HUES48 (cell line): ENCODE data around the gene IRX5.
A peak's percentile ranks its signal among the peaks of the same experiment; 100 is the strongest.

Experiments used
- H3K27ac ChIP-seq: one replicate; pipeline ENCODE4 v1.7.0; 2013; ENCODE audit warnings: low read depth, low read length, inconsistent platforms
- H3K27me3 ChIP-seq: 2 replicates; pipeline ENCODE4 v1.6.1; 2013; ENCODE audit warnings: mild to moderate bottlenecking, low read length; ENCODE audit not compliant: control insufficient read depth, insufficient read depth
- H3K36me3 ChIP-seq: 2 replicates; pipeline ENCODE4 v1.6.1; 2013; ENCODE audit warnings: low read length; ENCODE audit not compliant: control insufficient read depth, insufficient read depth
- H3K4me1 ChIP-seq: 2 replicates; pipeline ENCODE4 v1.6.1; 2013; ENCODE audit warnings: mild to moderate bottlenecking, low read length; ENCODE audit not compliant: control insufficient read depth, insufficient read depth
- H3K4me3 ChIP-seq: 2 replicates; pipeline ENCODE4 v1.5.1; 2013; ENCODE audit warnings: mild to moderate bottlenecking, low read depth, low read length
- H3K9ac ChIP-seq: 2 replicates; pipeline ENCODE4 v1.6.1; 2013; ENCODE audit warnings: mild to moderate bottlenecking, low read depth, low read length, moderate library complexity
- H3K9me3 ChIP-seq: 2 replicates; pipeline ENCODE4 v1.6.1; 2013; ENCODE audit warnings: low read length; ENCODE audit not compliant: control insufficient read depth, insufficient read depth

The IRX5 gene

GRCh38 chr16:54912720-54913119, 17.9 kb upstream of the IRX5 start:
- no peak overlapping the region for H3K27ac ChIP-seq
- H3K9me3 ChIP-seq: no peaks in the 10 kb centered on the region
- H3K36me3 ChIP-seq: no peaks in the 10 kb centered on the region
- H3K4me1 ChIP-seq: no peaks in the 10 kb centered on the region
- H3K4me3 ChIP-seq: no peak overlapping the region
- no peaks in the 10 kb centered on the region for H3K27me3 ChIP-seq
- H3K9ac ChIP-seq: no peak overlapping the region

GRCh38 chr16:54921206-54921824, 9.3 kb upstream of the IRX5 start:
- Histone ChIP-seq H3K27me3 (peaks cover 16% of the 10 kb centered on the region), H3K9ac (no peak overlapping the region), H3K4me1 (0 out of 2 replicates have a peak, but pooled peaks cover under 1% of the 10 kb centered on the region), H3K4me3 (no peak overlapping the region), H3K9me3 (no peaks in the 10 kb centered on the region), H3K27ac (no peak overlapping the region), H3K36me3 (no peaks in the 10 kb centered on the region)

DNA sequence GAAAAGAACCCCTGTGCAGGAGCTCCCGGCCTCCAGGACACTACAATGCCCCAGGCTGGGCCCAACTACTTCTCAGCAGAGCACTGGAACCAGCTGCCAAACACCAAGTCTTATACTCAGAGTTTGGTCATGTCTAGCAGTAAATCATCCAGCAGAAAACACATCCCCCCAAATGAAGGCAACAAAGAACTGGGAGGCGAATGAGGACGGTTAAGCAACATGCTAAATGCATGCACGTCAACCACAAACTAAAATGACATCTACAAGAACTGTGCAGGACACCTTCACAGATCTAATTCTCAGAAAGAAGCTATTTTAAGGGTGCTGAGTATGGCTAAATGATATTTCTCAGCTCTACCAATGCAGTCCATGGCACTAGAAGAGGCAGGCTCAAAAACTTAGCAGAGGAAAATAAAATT, 7.6 kb upstream of the IRX5 start:
- peaks cover 34% of the 10 kb centered on the region for H3K27me3 ChIP-seq
- 0 out of 2 replicates have a peak, but pooled peaks cover 15% of the 10 kb centered on the region for H3K4me1 ChIP-seq
- H3K27ac ChIP-seq: no peak overlapping the region
- H3K9ac ChIP-seq: no peak overlapping the region
- H3K9me3 ChIP-seq: no peaks in the 10 kb centered on the region
- H3K4me3 ChIP-seq: no peak overlapping the region
- H3K36me3 ChIP-seq: no peaks in the 10 kb centered on the region

GRCh38 chr16:54923988-54924387, 6.7 kb upstream of the IRX5 start:
- H3K4me3 ChIP-seq: no peak overlapping the region
- H3K4me1 ChIP-seq: 0 out of 2 replicates have a peak, but pooled peaks cover 15% of the 10 kb centered on the region
- no peak overlapping the region for H3K9ac ChIP-seq
- H3K27ac ChIP-seq: no peak overlapping the region
- H3K36me3 ChIP-seq: no peaks in the 10 kb centered on the region
- no peaks in the 10 kb centered on the region for H3K9me3 ChIP-seq
- peaks cover 34% of the 10 kb centered on the region for H3K27me3 ChIP-seq

DNA sequence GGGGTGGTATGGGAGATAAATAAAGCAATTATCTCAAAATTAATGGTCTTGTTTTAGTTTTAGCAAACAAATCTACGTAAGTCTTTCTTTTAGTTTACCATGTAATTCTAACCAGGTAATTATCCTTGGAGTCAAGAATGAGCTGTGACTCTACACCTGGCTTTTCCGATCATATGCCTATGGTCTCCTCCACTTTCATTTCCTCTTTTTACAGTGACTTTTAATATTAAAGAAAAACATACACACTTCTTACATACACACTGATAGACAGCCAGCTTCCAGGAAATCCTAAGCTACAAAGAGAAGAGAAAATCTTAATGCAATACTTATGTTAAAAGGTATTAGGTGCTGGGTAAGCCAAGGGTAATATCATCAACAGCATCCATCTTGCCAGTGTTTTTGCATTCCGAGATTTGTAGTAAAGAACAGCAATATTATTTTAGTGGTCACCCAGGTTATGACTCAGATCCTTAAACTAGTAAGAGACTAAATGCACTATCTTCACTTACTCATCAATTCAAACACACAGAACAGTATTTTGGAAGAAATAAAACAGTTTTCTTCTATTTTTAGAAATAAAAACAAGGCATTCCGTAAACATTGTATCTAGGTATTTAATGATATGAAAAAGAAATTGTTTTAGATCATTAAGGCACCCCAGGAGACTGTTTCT, 4.4 kb upstream of the IRX5 start:
- Histone ChIP-seq H3K4me1 (0 out of 2 replicates have a peak, but pooled peaks cover 15% of the 10 kb centered on the region), H3K27me3 (peaks cover 45% of the 10 kb centered on the region), H3K36me3 (no peaks in the 10 kb centered on the region), H3K9ac (no peak overlapping the region), H3K4me3 (no peak overlapping the region), H3K9me3 (no peaks in the 10 kb centered on the region), H3K27ac (no peak overlapping the region)

- Histone ChIP-seq H3K4me3 (peak overlapping the region; percentile 83), H3K9me3 (no peaks in the 10 kb centered on the region), H3K36me3 (no peaks in the 10 kb centered on the region), H3K9ac (no peak overlapping the region), H3K27me3 (peaks cover 56% of the 10 kb centered on the region), H3K27ac (peak overlapping the region; percentile 47), H3K4me1 (peaks cover 15% of the 10 kb centered on the region; the same call in 1 of the 2 replicates)
These were observed 3.3 kb upstream of the IRX5 start for GRCh38 chr16:54927125-54928015.

- Histone ChIP-seq H3K9ac (no peak overlapping the region), H3K36me3 (no peaks in the 10 kb centered on the region), H3K4me1 (peaks cover 15% of the 10 kb centered on the region; the same call in 1 of the 2 replicates), H3K9me3 (no peaks in the 10 kb centered on the region), H3K27me3 (peaks cover 62% of the 10 kb centered on the region), H3K4me3 (peak overlapping the region; percentile 83), H3K27ac (peak overlapping the region; percentile 47)
These were observed 2.7 kb upstream of the IRX5 start for GRCh38 chr16:54928016-54928356.

- H3K4me1 ChIP-seq: peaks cover 15% of the 10 kb centered on the region; the same call in 1 of the 2 replicates
- no peak overlapping the region for H3K9ac ChIP-seq
- H3K36me3 ChIP-seq: no peaks in the 10 kb centered on the region
- peak overlapping the region; percentile 84 for H3K27ac ChIP-seq
- H3K4me3 ChIP-seq: peak overlapping the region; percentile 83
- H3K27me3 ChIP-seq: peaks cover 68% of the 10 kb centered on the region
- H3K9me3 ChIP-seq: no peaks in the 10 kb centered on the region
These were observed 2.1 kb upstream of the IRX5 start for GRCh38 chr16:54928411-54929089.

- H3K36me3 ChIP-seq: no peaks in the 10 kb centered on the region
These were observed 1.3 kb upstream of the IRX5 start for GRCh38 chr16:54929090-54930004.

GRCh38 chr16:54930869-54931119, 129 bp downstream of the IRX5 start:
- H3K27ac ChIP-seq: no peak overlapping the region
- peaks cover 26% of the 10 kb centered on the region for H3K4me1 ChIP-seq
- H3K4me3 ChIP-seq: peak overlapping the region; percentile 67
- H3K36me3 ChIP-seq: no peaks in the 10 kb centered on the region
- H3K27me3 ChIP-seq: peaks cover 79% of the 10 kb centered on the region
- H3K9me3 ChIP-seq: no peaks in the 10 kb centered on the region
- H3K9ac ChIP-seq: no peak overlapping the region

More at GRCh38 chr16:54929090-54930004, 1.3 kb upstream of the IRX5 start:
- no peaks in the 10 kb centered on the region for H3K9me3 ChIP-seq
- H3K9ac ChIP-seq: no peak overlapping the region
- H3K27me3 ChIP-seq: peaks cover 75% of the 10 kb centered on the region
- H3K27ac ChIP-seq: peak overlapping the region; percentile 84
- peaks cover 16% of the 10 kb centered on the region for H3K4me1 ChIP-seq
- H3K4me3 ChIP-seq: peak overlapping the region; percentile 83
